NCI-H2029 treated with DMSO at 0.1 percent for 48 hours (cell line): Measurements from ENCODE around the gene NUTM2G.
"Not testable (repeated sequence)": the region's sequence is repeated elsewhere in the genome, so short reads cannot be mapped to it uniquely, and the experiment has no call there.

Experiments used
- DNase-seq: peaks from one replicate; lab custom pipeline; 2025; lab: John Stamatoyannopoulos, UW

NUTM2G gene

GRCh38 chr9:96942181-96942580 is 13.5 kb downstream of the NUTM2G start:
- not testable (repeated sequence) for DNase-seq

- DNase-seq = not testable (repeated sequence)
These were observed 20.7 kb downstream of the NUTM2G start for GRCh38 chr9:96949346-96949745.

GRCh38 chr9:96950539-96950938 is 21.9 kb downstream of the NUTM2G start:
- DNase-seq = not testable (repeated sequence)

- DNase-seq = not testable (repeated sequence)
These were observed 38.9 kb downstream of the NUTM2G start for GRCh38 chr9:96967591-96967990.

- DNase-seq = not testable (repeated sequence)
These were observed 43.9 kb downstream of the NUTM2G start for GRCh38 chr9:96972552-96972951.

- not testable (repeated sequence) for DNase-seq
These were observed 45.4 kb downstream of the NUTM2G start for GRCh38 chr9:96974037-96974436.

GRCh38 chr9:96983496-96984122 is 55.0 kb downstream of the NUTM2G start:
- not testable (repeated sequence) for DNase-seq

- not testable (repeated sequence) for DNase-seq
These were observed 55.5 kb downstream of the NUTM2G start for GRCh38 chr9:96984139-96984538.

GRCh38 chr9:96984887-96985286 is 56.2 kb downstream of the NUTM2G start:
- not testable (repeated sequence) for DNase-seq
